Activated CD8-positive, alpha-beta T cell treated with anti-CD3 and anti-CD28 coated beads, Interleukin-2, amount 10 ng/mL, durations not matched to agents 7 days and 5 days (primary cell): ENCODE measurements around the gene ARF5. TPM values are rescaled to one million over a fixed set of nuclear protein-coding genes. Genes with fewer than 3 reads are reported as not detected.

Experiments used
- ATAC-seq: fragments of 150-1000 bp; cut with Tn5 transposase; one replicate; pipeline ENCODE4 v1.10.0; 2021; ENCODE audit warnings: moderate library complexity
- CTCF ChIA-PET: fragments of 350-600 bp; sonication (Branson Sonifier 250); formaldehyde crosslinking; loops from one replicate; lab custom pipeline; 2021; ENCODE audit warnings: antibody characterized with exemption; lab: Charles Lee
- POLR2A ChIA-PET: fragments of 350-600 bp; sonication (Branson Sonifier 250); formaldehyde crosslinking; loops from one replicate; lab custom pipeline; 2021; ENCODE audit warnings: antibody characterized with exemption; lab: Charles Lee
- DNase-seq: peaks from one replicate; pipeline ENCODE4 v3.0.0-alpha.2; 2020
- H3K27ac Mint-ChIP-seq: one replicate; pipeline ENCODE4 v1.8.0; 2021; ENCODE audit warnings: mild to moderate bottlenecking, mixed read lengths
- H3K27me3 Mint-ChIP-seq: one replicate; pipeline ENCODE4 v1.8.0; 2021; ENCODE audit warnings: low read depth, mixed read lengths
- H3K36me3 Mint-ChIP-seq: one replicate; pipeline ENCODE4 v1.8.0; 2021; ENCODE audit warnings: low read depth, mixed read lengths
- H3K4me1 Mint-ChIP-seq: one replicate; pipeline ENCODE4 v1.8.0; 2021; ENCODE audit warnings: low read depth, mixed read lengths
- H3K4me3 Mint-ChIP-seq: one replicate; pipeline ENCODE4 v1.8.0; 2021; ENCODE audit warnings: mild to moderate bottlenecking, mixed read lengths
- H3K9me3 Mint-ChIP-seq: one replicate; pipeline ENCODE4 v1.8.0; 2022; ENCODE audit warnings: mixed read lengths; ENCODE audit not compliant: insufficient read depth
- total RNA-seq, 2 experiments: library from RNA; stranded (reverse); gene quantifications; one replicate each; pipeline ENCODE4 v1.2.3, GENCODE V29; 2021

ARF5 gene
- total RNA-seq, 2 experiments from 2014 or later = 136 to 138 TPM

DNA sequence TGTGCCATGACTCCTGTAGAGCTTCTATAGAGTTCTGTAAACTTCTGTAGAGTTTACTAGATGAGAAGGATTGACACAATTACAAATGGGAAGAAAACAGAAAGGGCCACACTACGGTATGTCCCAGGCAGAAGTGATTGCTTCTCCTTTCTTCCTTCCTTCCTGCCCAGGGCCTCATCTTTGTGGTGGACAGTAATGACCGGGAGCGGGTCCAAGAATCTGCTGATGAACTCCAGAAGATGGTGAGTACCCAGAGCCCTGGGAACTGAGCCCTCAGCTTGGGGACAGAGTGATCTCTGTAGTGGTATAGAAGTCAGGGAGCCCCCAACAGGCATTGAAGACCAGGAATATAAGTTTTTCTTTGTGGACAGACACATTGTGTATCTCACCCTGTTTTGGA is 1.7 kb downstream of the ARF5 start:
- ChIA-PET POLR2A (no interaction called here), CTCF (no interaction called here)
- H3K27ac Mint-ChIP-seq = peak overlapping the region; percentile 60

DNA sequence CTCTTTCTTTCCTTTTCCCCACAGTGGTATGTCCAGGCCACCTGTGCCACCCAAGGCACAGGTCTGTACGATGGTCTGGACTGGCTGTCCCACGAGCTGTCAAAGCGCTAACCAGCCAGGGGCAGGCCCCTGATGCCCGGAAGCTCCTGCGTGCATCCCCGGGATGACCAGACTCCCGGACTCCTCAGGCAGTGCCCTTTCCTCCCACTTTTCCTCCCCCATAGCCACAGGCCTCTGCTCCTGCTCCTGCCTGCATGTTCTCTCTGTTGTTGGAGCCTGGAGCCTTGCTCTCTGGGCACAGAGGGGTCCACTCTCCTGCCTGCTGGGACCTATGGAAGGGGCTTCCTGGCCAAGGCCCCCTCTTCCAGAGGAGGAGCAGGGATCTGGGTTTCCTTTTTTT is 3.0 kb downstream of the ARF5 start:
- no peak overlapping the region for H3K27ac Mint-ChIP-seq
- ATAC-seq (no peak), DNase-seq (no peak)
- H3K36me3 Mint-ChIP-seq = peaks cover 22% of the 10 kb centered on the region
- ChIA-PET POLR2A (no interaction called here), CTCF (no interaction called here)
- no peaks in the 10 kb centered on the region for H3K9me3 Mint-ChIP-seq
- H3K4me3 Mint-ChIP-seq = no peak overlapping the region
- H3K27me3 Mint-ChIP-seq = no peaks in the 10 kb centered on the region
- peaks cover 15% of the 10 kb centered on the region for H3K4me1 Mint-ChIP-seq

More for the DNA sequence above, 1.7 kb downstream of the ARF5 start:
- Mint-ChIP-seq H3K9me3 (no peaks in the 10 kb centered on the region), H3K4me3 (peak overlapping the region; percentile 85), H3K36me3 (peaks cover 22% of the 10 kb centered on the region), H3K27me3 (no peaks in the 10 kb centered on the region), H3K4me1 (peaks cover 22% of the 10 kb centered on the region)
- ATAC-seq = no peak
- no peak for DNase-seq

DNA sequence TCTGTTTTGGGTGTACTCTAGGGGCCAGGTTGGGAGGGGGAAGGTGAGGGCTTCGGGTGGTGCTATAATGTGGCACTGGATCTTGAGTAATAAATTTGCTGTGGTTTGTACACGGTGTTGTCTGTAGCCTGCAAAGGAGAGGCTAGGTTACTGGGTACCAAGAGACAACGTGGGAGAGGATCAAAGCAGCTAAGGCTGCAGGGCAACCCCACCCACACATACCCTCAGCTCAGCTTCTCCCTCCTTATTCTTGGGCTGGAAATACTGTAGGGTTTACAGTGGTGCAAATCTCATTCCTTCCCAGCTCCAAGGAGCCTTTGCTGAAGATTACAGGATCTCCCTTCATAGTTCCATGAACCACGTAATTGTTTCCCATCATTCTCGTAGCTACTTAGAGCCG is 3.4 kb downstream of the ARF5 start:
- H3K27me3 Mint-ChIP-seq = no peaks in the 10 kb centered on the region
- H3K4me1 Mint-ChIP-seq = peaks cover 15% of the 10 kb centered on the region
- no peak for ATAC-seq
- ChIA-PET CTCF (no interaction called here), POLR2A (no interaction called here)
- H3K27ac Mint-ChIP-seq = no peak overlapping the region
- no peak for DNase-seq
- H3K4me3 Mint-ChIP-seq = no peak overlapping the region
- no peaks in the 10 kb centered on the region for H3K9me3 Mint-ChIP-seq
- peaks cover 22% of the 10 kb centered on the region for H3K36me3 Mint-ChIP-seq

DNA sequence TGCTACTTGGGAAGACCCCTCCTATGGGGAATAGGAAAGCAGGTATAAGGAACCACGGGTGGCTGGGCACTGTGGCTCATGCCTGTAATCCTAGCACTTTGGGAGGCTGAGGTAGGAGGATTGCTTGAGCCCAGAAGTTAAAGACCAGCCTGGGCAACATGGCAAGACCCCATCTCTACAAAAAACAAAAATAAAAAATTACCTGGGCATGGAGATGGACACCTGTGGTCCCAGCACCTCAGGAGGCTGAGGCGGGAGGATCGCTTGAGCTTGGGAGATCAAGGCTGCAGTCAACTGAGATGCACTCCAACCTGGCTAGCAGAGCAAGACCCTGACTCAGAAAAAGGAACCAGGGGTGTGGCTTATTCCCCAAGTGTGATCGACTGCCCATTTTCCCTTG is 4.3 kb downstream of the ARF5 start:
- no peak for ATAC-seq
- H3K4me3 Mint-ChIP-seq = no peak overlapping the region
- CTCF ChIA-PET = no interaction called here

DNA sequence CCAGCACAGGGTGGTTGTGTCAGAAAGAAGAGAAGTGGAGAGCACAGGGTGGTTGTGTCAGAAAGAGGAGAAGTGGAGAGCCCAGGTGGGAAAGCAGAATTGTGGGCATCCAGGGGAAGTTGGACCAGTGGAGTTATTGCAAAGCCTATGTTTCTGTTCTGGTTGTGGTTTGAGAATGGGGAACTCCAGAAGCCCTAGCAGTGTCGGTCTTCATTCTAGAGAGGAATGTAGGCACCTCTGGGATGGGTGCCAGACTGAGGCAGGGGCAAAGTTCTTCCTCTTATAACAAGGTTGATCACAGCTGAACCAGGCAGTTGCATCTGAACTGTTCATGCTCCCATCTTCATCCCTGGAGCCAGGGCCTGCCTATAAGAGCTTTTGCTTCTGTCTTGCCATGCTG is 6.3 kb downstream of the ARF5 start:
- H3K27ac Mint-ChIP-seq = no peak overlapping the region
- no peak for ATAC-seq

More for the DNA sequence above, 4.3 kb downstream of the ARF5 start:
- Mint-ChIP-seq H3K9me3 (no peaks in the 10 kb centered on the region), H3K27ac (no peak overlapping the region), H3K36me3 (peaks cover 22% of the 10 kb centered on the region), H3K27me3 (peaks cover 3% of the 10 kb centered on the region), H3K4me1 (peaks cover 11% of the 10 kb centered on the region)
- POLR2A ChIA-PET = no interaction called here
- no peak for DNase-seq

DNA sequence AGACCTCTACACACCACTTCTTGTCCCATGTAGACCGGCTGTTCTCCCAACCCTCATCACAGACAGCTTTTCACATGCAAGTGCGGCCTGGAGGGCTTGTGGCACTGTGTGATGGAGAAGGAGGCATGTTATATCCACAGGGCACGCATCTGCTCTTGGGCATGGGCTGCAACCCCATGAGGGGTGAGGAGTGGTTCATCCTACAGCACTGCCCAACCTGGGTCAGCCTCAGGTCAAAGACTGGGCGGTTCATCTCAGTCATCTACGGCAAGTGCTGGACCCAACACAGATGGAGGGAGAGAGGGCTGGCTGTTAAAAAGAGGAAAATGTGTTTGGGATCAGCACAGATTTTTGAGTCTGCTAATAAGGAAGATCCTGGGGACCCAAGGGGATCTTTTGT is 7.5 kb downstream of the ARF5 start:
- ATAC-seq (no peak), DNase-seq (no peak)
- CTCF ChIA-PET = no interaction called here
- POLR2A ChIA-PET = interaction anchor here (1.1 kb wide), 1 partner anchor 10 kb away, joined by 4 read pairs; the partner anchor contains the start of gene GCC1
- H3K4me3 Mint-ChIP-seq = no peak overlapping the region
- no peaks in the 10 kb centered on the region for H3K4me1 Mint-ChIP-seq
- H3K9me3 Mint-ChIP-seq = no peaks in the 10 kb centered on the region
- peaks cover 3% of the 10 kb centered on the region for H3K27me3 Mint-ChIP-seq
- peaks cover 10% of the 10 kb centered on the region for H3K36me3 Mint-ChIP-seq
- H3K27ac Mint-ChIP-seq = no peak overlapping the region

More for the DNA sequence above, 6.3 kb downstream of the ARF5 start:
- ChIA-PET POLR2A (no interaction called here), CTCF (no interaction called here)
- H3K4me3 Mint-ChIP-seq = no peak overlapping the region
- H3K27me3 Mint-ChIP-seq = peaks cover 3% of the 10 kb centered on the region
- H3K36me3 Mint-ChIP-seq = peaks cover 21% of the 10 kb centered on the region
- no peak for DNase-seq
- H3K4me1 Mint-ChIP-seq = peaks cover 6% of the 10 kb centered on the region
- H3K9me3 Mint-ChIP-seq = no peaks in the 10 kb centered on the region

DNA sequence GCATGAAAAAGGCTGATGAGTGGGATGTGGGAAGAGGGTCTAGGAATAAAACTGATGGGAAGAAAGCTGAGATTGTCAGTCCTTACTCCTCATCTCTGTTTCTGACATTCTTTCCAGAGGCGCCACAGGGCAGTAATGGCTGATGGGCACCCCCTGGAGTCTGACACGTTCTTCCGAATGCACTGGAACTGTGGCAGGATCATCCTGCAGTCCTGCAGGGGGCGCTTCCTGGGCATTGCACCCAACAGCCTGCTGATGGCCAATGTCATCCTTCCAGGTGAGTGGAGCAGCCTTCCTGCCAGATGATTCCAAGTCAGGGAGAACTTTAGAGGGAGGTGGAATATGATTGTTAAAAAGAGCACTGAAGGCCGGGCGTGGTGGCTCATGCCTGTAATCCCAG is 10.1 kb downstream of the ARF5 start:
- peaks cover 3% of the 10 kb centered on the region for H3K27me3 Mint-ChIP-seq
- ChIA-PET CTCF (interaction anchor here (1.5 kb wide), 1 partner anchor 13 kb away, joined by 3 read pairs; the partner anchor contains the start of gene GCC1), POLR2A (no interaction called here)
- no peaks in the 10 kb centered on the region for H3K9me3 Mint-ChIP-seq
- no peak overlapping the region for H3K4me3 Mint-ChIP-seq
- no peaks in the 10 kb centered on the region for H3K36me3 Mint-ChIP-seq
- no peaks in the 10 kb centered on the region for H3K4me1 Mint-ChIP-seq
- H3K27ac Mint-ChIP-seq = no peak overlapping the region
- DNase-seq = no peak
- no peak for ATAC-seq

DNA sequence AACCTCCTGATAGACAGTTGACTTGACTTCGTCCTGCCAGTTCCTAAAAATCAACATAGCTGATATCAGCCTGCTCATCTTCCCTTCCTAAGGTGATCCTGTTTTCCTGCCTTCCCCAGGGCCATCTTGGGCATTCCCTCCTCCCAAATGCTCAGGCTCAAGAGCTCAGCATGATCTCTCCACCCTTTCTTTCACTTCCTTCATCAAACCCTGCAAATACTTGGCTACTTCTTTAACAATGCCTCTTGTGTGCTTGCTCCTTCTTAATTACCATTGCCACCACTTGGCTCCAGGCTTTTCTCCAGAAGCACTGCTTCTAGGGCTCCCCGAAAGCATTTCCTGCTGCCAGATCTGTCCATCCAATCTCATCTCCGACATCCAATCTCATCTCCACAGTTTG is 12.7 kb downstream of the ARF5 start:
- no peak overlapping the region for H3K27ac Mint-ChIP-seq
- ATAC-seq (no peak), DNase-seq (no peak)
- ChIA-PET POLR2A (no interaction called here), CTCF (no interaction called here)
- no peak overlapping the region for H3K4me3 Mint-ChIP-seq
- no peaks in the 10 kb centered on the region for H3K36me3 Mint-ChIP-seq
- H3K4me1 Mint-ChIP-seq = no peaks in the 10 kb centered on the region
- no peaks in the 10 kb centered on the region for H3K9me3 Mint-ChIP-seq
- peaks cover 3% of the 10 kb centered on the region for H3K27me3 Mint-ChIP-seq

DNA sequence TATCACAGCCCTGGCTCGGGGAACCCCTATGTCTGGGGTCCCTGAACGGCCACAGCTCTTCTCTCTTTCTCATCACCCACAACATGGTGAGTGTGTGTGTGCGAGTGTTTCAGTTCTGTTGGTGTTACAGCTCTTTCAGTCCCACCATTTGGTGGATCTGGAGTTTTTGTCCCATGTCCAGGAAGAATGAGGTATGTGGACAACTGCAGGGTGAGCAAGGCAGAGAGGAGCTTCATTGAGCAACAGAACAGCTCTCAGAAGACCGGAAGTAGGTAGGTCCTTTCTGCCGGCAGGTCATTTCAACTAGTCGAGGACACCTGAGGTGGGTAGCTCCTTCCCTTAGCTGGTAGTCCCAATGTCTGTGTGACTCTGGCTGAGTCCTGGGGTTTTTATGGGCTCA is 20.2 kb downstream of the ARF5 start:
- no peaks in the 10 kb centered on the region for H3K27me3 Mint-ChIP-seq
- H3K27ac Mint-ChIP-seq = no peak overlapping the region
- H3K4me3 Mint-ChIP-seq = no peak overlapping the region
- no peak for ATAC-seq
- ChIA-PET CTCF (interaction anchor here (0.6 to 1.5 kb wide), 2 partner anchors 20 to 159 kb away, joined by 3 read pairs; no protein-coding TSS in a partner anchor), POLR2A (no interaction called here)
- DNase-seq = no peak
- no peaks in the 10 kb centered on the region for H3K4me1 Mint-ChIP-seq
- H3K9me3 Mint-ChIP-seq = no peaks in the 10 kb centered on the region
- H3K36me3 Mint-ChIP-seq = no peaks in the 10 kb centered on the region

DNA sequence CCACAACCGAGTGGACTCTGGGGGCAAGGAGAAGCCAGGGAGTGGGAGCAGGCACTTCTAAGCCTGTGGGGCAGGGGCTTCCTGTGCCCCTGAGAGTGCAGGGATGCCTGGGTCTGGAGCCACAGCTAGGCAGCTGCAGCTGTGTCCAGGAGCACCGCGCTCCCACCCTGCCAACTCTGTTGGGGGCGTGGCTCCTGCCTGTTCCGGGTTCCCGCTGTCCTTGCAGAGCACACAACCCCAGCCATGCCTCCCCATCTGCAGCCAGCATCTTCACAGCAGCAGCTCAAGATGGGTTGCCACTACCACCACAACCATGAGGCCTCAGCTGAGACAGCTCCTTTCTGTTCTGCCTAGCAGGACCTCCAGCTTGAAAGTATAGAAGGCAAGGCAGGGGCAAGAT is 21.1 kb downstream of the ARF5 start:
- H3K27ac Mint-ChIP-seq = no peak overlapping the region
- DNase-seq (no peak), ATAC-seq (no peak)
- no peaks in the 10 kb centered on the region for H3K27me3 Mint-ChIP-seq
- no peaks in the 10 kb centered on the region for H3K9me3 Mint-ChIP-seq
- no peaks in the 10 kb centered on the region for H3K36me3 Mint-ChIP-seq
- no peak overlapping the region for H3K4me3 Mint-ChIP-seq
- POLR2A ChIA-PET = no interaction called here
- CTCF ChIA-PET = no interaction called here
- H3K4me1 Mint-ChIP-seq = no peaks in the 10 kb centered on the region

DNA sequence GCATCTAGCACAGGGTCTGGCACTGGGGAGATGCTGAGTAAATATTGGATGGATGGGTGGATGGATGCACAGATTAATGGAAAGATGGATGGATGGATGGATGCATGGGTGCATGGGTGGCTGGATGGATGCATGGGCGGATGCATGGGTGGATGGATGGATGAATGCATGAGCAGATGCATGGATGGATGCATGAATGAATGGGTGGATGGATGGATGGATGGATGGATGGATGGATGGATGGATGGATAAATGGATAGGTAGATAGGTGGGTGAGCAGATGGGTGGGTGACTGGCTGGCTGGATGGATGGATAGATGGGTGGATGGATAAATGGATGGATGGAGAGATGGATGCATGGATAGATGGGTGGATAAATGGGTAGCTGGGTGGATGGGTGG is 24.1 kb downstream of the ARF5 start:
- Mint-ChIP-seq H3K36me3 (no peaks in the 10 kb centered on the region), H3K4me3 (no peak overlapping the region), H3K27me3 (peaks cover 9% of the 10 kb centered on the region), H3K27ac (no peak overlapping the region), H3K9me3 (no peaks in the 10 kb centered on the region), H3K4me1 (no peaks in the 10 kb centered on the region)
- POLR2A ChIA-PET = no interaction called here
- CTCF ChIA-PET = no interaction called here
- no peak for DNase-seq
- no peak for ATAC-seq

DNA sequence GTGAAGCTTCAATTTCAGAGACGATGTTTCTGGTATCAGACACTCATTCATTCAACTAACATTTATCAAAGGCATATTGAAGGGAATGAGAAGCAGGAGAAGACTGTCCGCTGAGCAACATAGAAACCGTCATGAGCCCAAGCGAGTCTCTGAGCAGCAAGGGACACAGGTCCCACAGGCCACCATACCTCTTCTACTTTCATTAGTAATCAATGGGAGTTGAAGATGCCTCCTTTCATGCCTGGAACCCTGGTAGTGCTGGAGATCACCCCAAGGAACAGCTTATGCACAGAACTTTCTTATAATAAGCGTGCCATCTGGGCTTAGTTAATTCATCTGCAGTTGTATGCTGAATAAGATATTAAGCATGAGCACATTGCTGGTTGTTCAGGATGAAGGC is 28.5 kb downstream of the ARF5 start:
- CTCF ChIA-PET = no interaction called here
- H3K36me3 Mint-ChIP-seq = no peaks in the 10 kb centered on the region
- H3K27ac Mint-ChIP-seq = no peak overlapping the region
- DNase-seq = no peak
- ATAC-seq = no peak
- no peaks in the 10 kb centered on the region for H3K9me3 Mint-ChIP-seq
- peaks cover 6% of the 10 kb centered on the region for H3K4me1 Mint-ChIP-seq
- POLR2A ChIA-PET = no interaction called here
- H3K4me3 Mint-ChIP-seq = no peak overlapping the region
- peaks cover 40% of the 10 kb centered on the region for H3K27me3 Mint-ChIP-seq

DNA sequence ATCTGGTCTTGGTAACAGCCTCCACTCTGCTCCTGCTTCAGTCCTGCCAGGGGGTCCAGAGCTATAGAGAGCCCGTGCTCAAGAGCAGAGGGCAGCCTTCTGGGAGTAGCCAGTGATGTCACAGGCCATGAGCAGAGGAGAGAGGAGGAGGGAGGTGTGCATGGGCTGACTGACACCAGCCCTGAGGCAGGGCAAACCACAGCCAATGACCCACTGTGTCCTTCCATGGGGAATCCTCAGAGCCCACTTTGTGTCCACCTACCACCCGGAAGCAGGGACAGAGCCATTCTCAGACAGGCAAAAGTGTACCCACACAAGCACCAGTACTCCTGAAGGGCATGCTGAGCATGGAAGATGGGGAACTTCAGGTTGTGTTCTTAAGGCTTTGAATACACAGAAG is 29.8 kb downstream of the ARF5 start, which contains the start of gene PAX4:
Gene PAX4 (minus strand): TSS at position 101 of the 400 bp plus-strand sequence. CDS start 2,214 bp downstream, outside the sequence.
- Mint-ChIP-seq H3K4me1 (peaks cover 6% of the 10 kb centered on the region), H3K4me3 (no peak within 1 kb of the TSS), H3K36me3 (no peaks in the 10 kb centered on the region), H3K9me3 (no peaks in the 10 kb centered on the region), H3K27me3 (peaks cover 44% of the 10 kb centered on the region), H3K27ac (no peak within 1 kb of the TSS)
- CTCF ChIA-PET = no interaction called here
- no peak for ATAC-seq
- POLR2A ChIA-PET = interaction anchor here (0.5 kb wide), 1 partner anchor 151 kb away, joined by 3 read pairs; no protein-coding TSS in a partner anchor
- DNase-seq = no peak
